HG03025 (cell line): ENCODE data around the gene SPNS2.

ENCODE experiments used
- ATAC-seq: cut with Tn5 transposase; IDR thresholded peaks from one replicate; pipeline ENCODE4 v1.9.1; 2021; ENCODE audit warnings: mild to moderate bottlenecking, moderate library complexity; ENCODE audit not compliant: unreplicated experiment, low FRiP score

The SPNS2 gene

DNA sequence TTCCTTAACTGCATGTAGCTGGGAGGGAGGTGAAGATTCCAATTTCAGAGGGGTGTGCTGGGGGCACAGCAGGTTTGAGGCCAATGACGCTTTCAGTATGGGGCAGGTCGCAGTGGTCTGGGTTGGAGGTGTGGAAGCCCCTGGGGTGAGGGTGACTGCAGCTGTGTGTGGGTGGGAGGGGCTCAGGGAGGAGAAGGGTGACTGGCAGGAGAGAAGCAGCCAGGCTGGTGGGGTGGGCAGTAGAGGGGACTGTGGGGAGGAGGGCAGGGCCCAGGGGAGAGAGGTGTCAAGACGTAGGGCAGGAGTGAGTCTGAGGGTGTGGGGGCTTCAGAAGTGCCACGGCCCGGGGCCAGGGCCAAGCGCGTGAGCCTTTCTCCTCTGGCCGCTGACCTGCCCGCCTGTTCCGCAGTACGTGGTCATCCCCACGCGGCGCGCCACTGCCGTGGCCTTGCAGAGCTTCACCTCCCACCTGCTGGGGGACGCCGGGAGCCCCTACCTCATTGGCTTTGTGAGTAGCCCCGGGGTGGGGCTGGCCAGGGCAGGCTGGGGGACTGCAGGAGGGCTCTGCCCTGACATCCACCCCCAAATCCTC is 37.1 kb downstream of the SPNS2 start:
- ATAC-seq: no peak

DNA sequence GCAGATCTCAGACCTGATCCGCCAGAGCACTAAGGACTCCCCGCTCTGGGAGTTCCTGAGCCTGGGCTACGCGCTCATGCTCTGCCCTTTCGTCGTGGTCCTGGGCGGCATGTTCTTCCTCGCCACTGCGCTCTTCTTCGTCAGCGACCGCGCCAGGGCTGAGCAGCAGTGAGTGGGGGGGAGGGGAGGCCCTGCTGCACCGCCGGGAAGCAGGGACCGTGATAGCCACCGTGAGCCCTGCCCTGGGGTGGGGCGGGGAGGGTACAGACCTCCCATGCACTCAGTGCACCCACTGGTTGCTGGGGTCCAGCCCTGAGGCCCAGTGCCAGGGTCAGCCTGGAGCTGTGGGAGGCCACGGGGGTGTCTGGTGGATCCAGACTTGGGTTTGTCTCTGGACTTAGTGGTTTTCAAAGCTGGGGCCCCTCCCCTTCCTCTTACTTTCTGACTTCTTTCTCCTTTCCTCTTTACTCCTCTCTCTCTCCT is 37.6 kb downstream of the SPNS2 start:
- ATAC-seq: no peak

DNA sequence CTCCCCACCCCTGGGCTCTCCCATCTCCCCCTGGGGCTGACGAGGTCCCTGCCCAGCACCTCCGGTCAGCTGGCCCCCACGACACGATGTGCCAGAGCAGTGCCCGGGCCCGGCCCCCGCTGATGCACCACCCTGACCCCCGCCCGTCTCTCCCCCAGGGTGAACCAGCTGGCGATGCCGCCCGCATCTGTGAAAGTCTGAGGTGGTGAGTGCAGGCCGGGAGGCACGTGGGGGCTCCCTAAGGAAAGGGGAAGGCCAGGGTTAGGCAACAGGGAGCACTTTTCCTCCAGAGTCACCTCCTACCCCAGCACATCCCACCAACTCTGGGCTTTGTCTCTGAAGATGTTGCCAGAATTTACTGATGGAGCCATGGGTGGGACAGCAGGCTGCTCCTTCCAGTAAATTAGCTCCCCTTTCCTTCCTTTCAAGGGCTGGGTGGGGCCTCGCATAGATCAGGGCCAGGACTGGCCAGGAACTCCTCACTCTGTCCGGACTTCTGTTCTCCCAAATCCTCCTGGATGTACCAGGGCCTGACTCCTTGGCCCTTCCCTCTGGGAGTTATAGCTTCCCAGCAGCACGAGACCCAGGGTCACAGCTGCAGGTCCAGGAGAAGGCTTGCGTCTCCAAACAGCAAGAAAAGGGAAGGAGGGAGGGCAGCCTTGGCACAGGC is 38.2 kb downstream of the SPNS2 start:
- ATAC-seq: no peak

DNA sequence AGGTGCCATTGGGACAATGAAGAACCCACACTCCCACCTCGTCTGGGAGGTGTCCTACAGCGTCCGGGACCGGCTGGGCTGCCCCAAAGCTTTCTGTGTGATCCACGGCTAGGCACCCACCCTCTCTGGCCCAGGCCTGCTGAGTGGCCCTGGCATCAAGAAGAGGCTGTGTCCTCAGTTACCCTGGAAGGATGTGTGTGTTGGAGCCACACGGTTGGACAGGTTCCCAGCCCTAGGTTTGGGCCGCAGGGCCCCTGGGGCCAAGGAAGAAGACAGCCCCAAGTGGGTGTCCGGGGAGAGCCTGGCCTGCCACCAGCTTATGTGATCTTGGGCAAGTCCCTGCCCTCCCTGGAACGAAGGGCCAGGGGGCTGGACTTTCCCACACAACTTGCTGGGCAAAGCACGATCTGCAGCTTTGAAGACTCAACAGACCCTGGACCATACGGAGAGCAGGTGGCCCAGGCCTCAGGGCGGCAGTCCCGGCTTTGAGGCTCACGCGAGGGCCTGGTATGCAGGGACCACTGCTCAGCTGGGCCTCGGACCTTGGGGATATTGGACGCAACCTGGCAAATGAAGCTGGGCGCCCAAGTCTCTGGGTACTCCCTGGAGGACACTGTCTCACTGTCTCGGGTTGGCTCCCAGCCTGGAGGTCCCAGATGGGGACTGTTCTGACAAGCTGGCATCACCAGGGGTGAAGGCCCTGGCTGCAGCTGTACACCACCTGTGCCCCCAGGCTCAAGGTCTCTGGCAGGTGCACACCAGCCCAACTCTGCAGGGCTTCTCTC is 39.0 kb downstream of the SPNS2 start:
- no peak for ATAC-seq

DNA sequence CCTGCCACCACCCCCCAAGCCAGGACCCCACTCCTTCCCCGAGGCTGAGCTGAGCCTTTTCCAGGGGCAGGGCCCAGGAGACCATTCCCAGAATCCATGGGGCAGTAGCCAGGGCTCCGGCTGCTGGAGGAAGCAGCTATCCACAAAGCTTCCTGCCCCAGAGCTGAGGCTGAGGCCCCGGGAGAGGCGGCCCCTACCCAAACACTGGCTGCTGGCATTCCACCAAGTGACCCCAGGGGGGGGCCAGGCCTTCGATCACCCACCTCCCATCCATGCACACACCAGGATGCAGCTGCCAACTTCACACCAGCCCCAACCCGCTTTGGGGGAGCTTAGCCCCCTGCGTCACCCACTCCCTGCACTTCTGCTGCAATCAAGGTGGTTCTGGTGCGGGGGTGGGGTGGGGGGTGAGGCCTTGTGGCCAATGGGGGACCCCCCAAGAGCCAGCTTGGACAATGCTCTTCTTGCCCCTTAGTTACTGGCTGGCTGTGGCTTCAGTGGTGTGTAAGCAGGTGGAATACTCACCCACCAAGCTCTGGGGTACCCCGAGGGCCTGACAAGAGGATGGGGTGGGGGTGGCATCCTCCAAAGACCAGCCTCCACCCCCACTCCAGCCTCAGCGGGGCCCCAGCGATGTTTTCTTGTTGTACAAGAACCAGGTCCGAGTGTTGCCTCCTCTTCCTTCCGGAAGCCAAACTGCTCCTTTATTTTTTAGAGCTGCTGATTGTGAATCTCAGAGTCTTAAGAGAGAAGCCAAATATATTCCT is 39.7 kb downstream of the SPNS2 start:
- ATAC-seq: no peak

DNA sequence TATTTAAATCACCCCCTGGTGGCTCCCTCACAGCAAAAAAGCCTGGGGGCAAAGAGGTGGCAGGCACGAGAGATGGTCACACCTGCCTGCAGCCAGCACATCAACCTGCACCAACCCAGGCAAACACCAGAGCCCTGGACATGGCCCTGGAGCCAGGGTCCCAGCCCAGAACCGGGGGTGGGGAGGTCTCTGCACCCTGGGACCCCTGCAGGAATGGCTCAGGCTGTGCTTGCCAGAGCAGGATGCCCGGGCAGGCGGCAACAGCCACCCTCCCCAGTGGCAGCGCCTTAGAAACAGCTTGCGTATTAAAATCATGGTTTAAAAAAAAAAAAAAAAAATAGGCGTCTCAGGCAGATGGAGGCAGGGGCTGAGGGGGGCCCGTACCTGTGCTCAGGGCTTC is 40.3 kb downstream of the SPNS2 start:
- no peak for ATAC-seq

DNA sequence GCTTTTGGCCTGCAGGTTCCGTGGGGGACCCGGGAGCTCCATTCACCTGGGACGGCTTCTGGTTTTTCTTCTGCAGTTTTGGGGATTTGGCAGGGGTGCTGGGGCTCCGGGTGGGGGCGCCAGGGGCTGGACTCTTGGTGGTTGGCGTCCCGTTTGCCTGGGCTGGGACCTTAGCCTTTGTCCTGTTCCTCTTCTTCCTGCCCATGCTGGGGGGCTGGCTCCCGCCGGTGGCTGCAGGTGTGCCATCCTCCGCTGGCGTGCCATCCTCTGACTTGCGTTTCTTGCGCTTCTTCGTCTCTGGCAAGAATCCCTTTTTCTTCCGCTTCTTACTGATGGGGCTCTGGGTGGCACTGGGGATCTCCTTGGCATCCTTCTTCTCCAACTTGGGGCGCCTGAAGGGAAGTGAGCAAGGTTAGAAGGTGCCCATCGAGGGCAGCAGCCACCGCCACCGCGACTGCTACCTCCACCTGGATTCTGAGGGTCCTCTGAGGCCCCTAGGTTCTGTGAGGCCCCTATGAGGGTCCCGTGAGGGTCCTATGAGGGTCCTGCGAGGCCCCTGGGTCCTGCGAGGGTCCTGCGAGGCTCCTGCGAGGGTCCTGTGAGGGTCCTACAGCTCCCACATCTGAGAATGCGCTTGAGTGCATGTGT is 41.0 kb downstream of the SPNS2 start:
- no peak for ATAC-seq

DNA sequence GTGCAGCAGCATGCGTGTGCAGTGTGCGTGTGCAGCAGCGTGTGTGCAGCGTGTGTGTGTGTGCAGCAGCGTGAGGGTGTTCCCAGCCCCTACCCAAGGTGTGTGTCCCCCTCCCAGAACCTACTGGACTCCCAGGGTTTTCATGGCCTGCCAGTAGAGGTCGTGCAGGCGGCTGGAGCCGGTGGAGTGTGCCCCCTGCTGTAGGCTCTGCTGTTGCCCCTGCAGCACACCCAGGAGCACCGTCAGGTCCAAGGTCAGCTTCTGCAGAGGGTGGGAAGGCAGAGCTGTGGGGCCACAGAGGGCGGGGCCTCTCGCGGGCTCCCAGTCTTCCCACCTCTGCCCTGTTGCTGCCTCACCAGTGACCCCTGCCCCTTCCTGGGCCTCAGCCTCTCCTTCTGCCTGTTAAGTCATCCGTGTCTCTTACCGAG is 41.6 kb downstream of the SPNS2 start:
- no peak for ATAC-seq

DNA sequence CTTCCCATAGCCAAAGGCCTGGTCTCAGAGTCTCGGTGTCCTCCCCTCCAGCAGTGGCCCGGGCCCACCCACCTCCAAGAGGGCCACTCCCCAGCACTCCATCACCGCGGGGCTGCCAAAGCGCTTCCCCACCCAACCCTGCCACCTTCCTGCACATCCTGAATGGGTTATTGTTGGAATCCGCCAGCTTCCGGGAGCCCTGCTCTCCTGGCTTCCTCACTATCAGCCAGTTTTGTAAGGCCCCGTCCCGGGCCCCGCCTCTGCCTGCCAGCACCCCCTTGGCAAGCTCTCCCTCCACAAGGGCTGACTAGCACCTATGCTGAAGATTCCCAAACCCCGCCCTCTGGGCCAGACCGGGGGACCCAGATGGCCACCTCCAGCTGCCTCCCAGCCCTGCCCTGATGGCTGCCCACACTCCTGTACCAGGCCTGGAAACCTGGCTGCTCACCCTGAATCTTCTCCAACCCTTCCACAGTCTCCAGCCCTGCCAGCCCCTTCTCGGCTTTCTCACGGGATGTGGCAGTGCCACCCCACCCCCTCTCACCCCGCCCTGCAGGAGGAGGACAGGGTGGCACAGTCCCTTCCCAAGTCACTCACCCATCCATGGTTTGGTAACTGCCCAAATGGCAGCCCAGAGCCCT is 42.1 kb downstream of the SPNS2 start:
- ATAC-seq: no peak

DNA sequence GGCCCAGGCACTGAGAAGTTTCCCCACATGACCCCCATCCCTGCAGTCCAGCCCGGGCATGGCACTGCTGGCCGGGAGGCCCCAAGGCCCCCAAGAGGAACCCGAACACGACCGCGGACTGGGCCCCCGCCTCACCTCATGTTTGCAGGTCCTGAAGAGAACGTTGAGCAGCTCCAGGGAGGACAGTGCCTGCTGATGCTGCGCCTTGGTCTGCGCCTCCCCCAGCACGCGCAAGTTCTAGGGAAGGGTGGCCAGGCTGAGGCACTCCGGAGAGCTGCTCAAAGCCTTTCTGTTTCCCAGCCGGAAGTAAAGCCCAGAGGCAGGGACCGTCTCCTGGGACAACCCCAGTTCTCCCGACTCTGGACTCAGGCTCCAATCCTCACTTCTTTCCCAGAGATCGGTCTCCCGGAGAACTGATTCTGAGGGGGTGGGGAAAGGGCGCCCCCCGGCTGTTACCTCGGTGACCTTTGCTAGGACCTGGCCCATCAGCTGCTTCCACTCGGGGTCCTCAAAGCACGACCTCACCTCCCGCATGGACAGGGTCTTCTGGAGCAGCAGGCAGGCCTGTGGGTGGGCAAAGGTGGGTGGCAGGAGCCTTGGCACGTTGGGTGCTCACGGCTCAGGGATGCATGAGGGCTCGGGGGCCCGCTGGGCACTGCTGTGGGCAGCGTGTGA is 42.8 kb downstream of the SPNS2 start:
- no peak for ATAC-seq

DNA sequence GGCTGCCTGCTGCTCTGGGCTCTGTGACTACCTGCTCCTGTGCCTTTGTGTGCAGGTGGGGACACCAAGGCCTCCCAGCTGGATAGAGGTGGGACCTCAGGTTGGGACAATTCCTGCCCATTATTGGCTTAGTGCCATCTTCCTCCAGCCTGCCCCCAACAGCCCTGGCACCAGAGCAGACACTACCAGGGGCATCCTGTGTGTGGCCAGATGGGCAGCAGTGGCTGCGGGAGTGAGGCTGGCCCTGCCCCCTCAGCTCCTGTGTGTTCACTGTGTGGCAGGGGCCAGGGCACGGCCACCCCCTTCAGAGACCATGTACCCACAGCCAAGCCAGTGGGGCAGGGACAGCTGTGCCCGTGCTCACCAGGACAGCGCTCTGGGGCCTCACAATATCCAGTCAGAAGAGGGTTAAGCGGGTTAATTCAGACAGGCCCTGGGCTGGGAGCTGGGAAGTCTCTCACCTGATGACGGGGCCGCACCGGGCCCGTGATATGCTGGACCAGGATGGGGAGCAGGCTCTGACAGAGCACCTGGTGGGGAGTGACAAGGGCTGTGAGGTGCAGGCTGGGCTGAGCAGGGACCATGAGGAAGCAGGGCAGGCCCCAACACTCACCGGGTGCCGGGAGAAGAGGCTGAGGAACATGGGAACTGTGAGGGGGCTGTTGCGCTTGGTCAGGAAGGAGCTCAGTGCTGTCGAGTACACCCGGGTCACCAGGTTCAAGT is 43.5 kb downstream of the SPNS2 start:
- ATAC-seq: no peak

DNA sequence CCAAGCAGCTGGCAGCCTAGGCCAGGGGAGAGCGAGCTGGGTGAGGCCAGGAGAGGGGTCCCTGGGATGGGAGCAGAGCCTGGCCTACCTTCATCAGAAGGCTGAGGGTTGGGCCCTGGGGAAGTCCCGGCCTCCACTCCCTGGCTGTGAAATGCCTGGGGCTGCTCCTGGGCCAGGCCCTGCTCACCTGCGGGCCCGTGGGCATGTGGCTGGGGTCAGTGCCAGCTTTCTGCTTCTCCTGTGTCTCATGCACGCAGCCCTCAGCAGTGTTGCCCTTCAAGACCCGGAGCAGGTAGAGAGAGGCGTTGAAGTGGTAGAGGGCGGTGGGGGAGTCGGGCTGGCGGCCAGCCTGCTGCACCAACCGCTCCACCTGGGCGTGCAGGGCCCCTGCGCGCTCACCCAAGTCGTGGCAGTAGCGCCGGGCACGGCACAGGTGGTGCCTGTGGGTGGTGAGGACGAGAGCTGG is 44.1 kb downstream of the SPNS2 start:
- no peak for ATAC-seq

DNA sequence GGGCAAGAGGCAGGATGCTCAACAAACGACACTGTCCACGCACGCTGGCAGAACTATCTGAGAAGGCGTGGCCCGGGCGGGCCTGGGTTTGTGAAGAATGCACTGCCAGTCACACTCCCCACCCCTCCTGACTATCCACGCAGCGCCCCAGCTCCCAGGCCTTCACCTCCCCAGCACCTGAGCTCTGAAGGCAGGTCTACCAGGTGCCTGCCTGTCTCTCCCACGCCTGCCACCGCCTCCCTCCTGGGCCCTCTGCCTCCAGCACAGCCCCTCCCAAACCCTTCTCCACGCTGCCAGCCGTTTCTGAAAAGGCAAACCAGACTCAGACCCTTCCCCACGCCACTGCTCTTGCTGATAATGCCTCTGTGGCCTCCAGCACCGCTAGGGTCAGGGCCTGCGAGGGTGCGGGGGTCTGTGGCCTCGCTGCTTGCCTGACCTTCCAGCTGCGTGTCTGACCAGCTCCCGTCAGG is 44.9 kb downstream of the SPNS2 start:
- ATAC-seq: no peak

DNA sequence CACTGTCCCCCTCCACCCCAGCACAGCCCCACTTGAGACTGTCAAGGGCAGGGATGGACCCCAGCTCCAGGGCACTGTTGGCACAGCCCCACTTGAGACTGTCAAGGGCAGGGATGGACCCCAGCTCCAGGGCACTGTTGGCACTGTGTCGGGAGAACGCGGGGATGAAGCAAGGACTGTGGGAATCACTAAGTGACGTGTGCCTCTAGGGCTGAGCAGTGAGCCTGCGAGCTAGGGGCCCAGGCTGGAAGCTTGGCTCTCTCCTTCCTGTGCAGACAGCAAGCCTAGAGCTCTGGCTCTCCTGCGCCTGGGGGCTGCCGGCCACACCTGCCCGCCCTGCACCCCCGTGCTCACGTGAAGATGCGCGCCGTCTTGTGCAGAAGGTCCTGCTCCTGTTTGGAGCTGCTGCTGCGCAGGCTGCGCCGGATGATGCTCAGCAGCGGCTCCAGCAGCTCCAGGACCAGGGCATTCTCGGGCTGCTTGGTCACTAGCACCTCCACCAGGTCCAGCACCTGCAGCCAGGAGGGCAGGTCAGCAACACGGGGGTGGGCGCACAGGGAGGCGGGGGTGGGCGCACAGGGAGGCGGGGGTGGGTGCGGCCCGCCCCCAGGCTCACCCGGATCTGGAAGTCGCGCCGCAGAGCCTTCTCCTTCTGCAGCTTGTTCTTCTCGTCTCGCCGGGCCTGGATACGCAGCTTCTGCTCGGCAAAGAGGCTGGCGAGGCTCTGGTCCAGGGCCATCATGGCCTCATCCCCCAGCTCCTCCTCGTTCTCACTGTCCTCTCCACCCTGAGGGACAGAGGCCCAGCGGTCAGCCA is 45.7 kb downstream of the SPNS2 start:
- no peak for ATAC-seq

DNA sequence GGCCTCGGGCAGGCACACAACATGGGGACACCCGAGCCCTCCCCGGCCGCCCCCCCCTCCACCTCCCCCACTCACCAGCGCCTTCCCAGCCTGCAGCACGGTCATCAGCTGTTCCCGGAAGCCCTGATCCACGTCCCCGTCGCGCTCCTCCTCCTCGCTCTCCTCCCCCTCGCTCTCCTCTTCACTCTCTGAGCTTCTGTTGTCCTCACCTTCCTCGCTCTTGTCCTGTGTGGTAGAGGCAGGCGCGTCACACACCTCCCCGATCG is 46.2 kb downstream of the SPNS2 start:
- ATAC-seq: no peak

DNA sequence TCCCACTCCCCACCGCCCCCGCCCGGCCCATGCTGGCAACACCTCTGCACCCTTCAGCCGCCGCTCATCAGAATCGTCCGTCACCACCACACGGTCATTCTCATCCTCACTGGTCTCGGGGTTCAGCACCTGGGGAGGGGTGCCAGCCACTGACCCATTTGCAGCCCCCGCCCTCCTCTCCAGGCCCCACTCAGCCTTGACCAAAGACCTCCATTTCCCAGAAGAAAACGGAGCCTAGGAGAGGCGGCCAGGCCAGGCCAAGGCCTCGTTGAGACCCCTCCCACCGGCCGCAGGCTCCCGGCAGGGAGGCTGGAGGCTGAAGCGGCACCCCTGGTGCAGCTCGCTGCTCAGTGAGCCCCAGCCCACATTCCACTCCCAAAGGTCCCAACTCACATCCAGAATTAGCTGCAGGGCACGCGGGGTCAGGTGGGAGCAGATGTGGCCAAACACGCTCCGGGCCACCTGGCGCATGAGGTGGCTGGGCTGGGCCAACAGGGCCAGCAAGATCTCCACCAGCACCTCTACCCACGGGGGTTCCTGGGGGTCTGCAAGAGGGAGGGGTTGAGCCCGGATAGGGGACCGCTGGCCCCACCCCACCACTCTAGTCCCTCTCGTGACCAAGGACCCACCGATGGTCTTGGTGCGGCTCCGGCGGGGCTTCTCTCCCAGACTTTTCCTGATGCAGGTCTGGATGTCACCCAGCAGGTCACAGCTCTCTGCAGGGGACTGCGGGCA is 46.7 kb downstream of the SPNS2 start:
- no peak for ATAC-seq
